Endothelial cell of umbilical vein (primary cell): ENCODE measurements around the gene PFDN1. TPM values are rescaled to one million over a fixed set of nuclear protein-coding genes. Genes with fewer than 3 reads are reported as not detected.

Experiments
- BruUV-seq: library from RNA; stranded (reverse); fragments of 400-500 nt; replicated peaks from 2 replicates; lab custom pipeline; 2021; lab: Mats Ljungman, UMichigan
- CTCF ChIA-PET: fragments of 300-600, 350-600 bp; sonication (Branson Sonifier 250); formaldehyde crosslinking; loops from one replicate; lab custom pipeline; 2021; ENCODE audit warnings: antibody characterized with exemption, inconsistent platforms; lab: Charles Lee
- POLR2A ChIA-PET: fragments of 300-600, 350-600 bp; sonication (Branson Sonifier 250); formaldehyde crosslinking; loops from one replicate; lab custom pipeline; 2021; ENCODE audit warnings: antibody characterized with exemption, inconsistent platforms; lab: Charles Lee
- DNase-seq: peaks from one replicate; pipeline ENCODE4 v3.0.0-alpha.2; 2011; ENCODE audit warnings: low read depth, low spot score
- FAIRE-seq: peaks from 2 replicates; lab custom pipeline; 2011; peaks lifted over from hg19 to GRCh38; lab: Jason Lieb, UNC
- H2AFZ ChIP-seq: 2 replicates; pipeline ENCODE4 v1.6.0; 2012; ENCODE audit warnings: low read depth, low read length, control low read depth, inconsistent platforms
- H3K27ac ChIP-seq: 2 replicates; pipeline ENCODE4 v1.5.1; 2011; ENCODE audit warnings: low read depth, mild to moderate bottlenecking, control low read depth, low read length, moderate library complexity; ENCODE audit not compliant: insufficient read depth
- H3K27me3 ChIP-seq, 2 experiments: 2 replicates each; pipeline versions ENCODE4 v1.6.0 to v1.6.1; 2011; ENCODE audit warnings: low read length in 2 of 2, mixed read lengths in 1 of 2; ENCODE audit not compliant: control insufficient read depth in 2 of 2, insufficient read depth in 2 of 2
- H3K36me3 ChIP-seq, 2 experiments: 2 replicates in 1 of 2; 3 replicates in 1 of 2; pipeline ENCODE4 v1.5.1; 2011; ENCODE audit warnings: low read length in 2 of 2, mild to moderate bottlenecking in 1 of 2, moderate library complexity in 1 of 2; ENCODE audit not compliant: control insufficient read depth in 2 of 2, insufficient read depth in 2 of 2; ENCODE audit errors: extremely low read depth in 1 of 2
- H3K4me1 ChIP-seq: 3 replicates; pipeline ENCODE4 v1.5.1; 2011; ENCODE audit warnings: mild to moderate bottlenecking, low read length; ENCODE audit not compliant: control insufficient read depth, insufficient read depth; ENCODE audit errors: extremely low read depth
- H3K4me2 ChIP-seq: 2 replicates; pipeline ENCODE4 v1.6.1; 2011; ENCODE audit warnings: low read length, control low read depth, mixed read lengths; ENCODE audit not compliant: insufficient read depth
- H3K4me3 ChIP-seq, 3 experiments: fragments of 200-600 bp in 1 of 3; sonication (generic), shearing (Covaris generic) in 1 of 3; replicated peaks in 1 of 3; 2 replicates each; pipeline ENCODE4 v1.5.1; 2011 to 2016; ENCODE audit warnings: control low read depth in 3 of 3, low read length in 3 of 3, mild to moderate bottlenecking in 2 of 3, inconsistent platforms in 1 of 3, low read depth in 1 of 3, moderate library complexity in 1 of 3; ENCODE audit not compliant: insufficient read depth in 1 of 3
- H3K79me2 ChIP-seq: 2 replicates; pipeline ENCODE4 v1.6.0; 2012; ENCODE audit warnings: low read length, inconsistent platforms; ENCODE audit not compliant: control insufficient read depth, insufficient read depth
- H3K9ac ChIP-seq: replicated peaks from 2 replicates; pipeline ENCODE3; 2011; ENCODE audit warnings: low read length, control low read depth; ENCODE audit not compliant: insufficient read depth; ENCODE audit errors: extremely low read depth
- H3K9me1 ChIP-seq: replicated peaks from 3 replicates; pipeline ENCODE4 v1.6.0; 2011; ENCODE audit warnings: mild to moderate bottlenecking, low read length; ENCODE audit not compliant: control insufficient read depth, insufficient read depth; ENCODE audit errors: extremely low read depth
- H3K9me3 ChIP-seq: replicated peaks from 2 replicates; pipeline ENCODE4 v1.5.1; 2012; ENCODE audit warnings: low read length, inconsistent platforms; ENCODE audit not compliant: control insufficient read depth, insufficient read depth
- H4K20me1 ChIP-seq: replicated peaks from 2 replicates; pipeline ENCODE3; 2011; ENCODE audit warnings: mild to moderate bottlenecking, low read length; ENCODE audit not compliant: control insufficient read depth, insufficient read depth; ENCODE audit errors: extremely low read depth
- CTCF ChIP-seq, 2 donors: IDR thresholded peaks; 1 replicate in 1 of 2; 2 replicates in 1 of 2; pipeline ENCODE4 v1.5.1; 2011; ENCODE audit warnings: low read length in 2 of 2, mild to moderate bottlenecking in 2 of 2, moderate library complexity in 2 of 2, control low read depth in 1 of 2, inconsistent platforms in 1 of 2, low read depth in 1 of 2; ENCODE audit not compliant: insufficient read depth in 1 of 2; ENCODE audit errors: extremely low read depth in 1 of 2
- EZH2 ChIP-seq: IDR thresholded peaks from 2 replicates; pipeline ENCODE4 v1.6.1; 2012; ENCODE audit warnings: borderline replicate concordance, low read depth, mild to moderate bottlenecking, moderate library complexity, low read length, inconsistent platforms; ENCODE audit not compliant: severe bottlenecking
- FOS ChIP-seq: IDR thresholded peaks from 2 replicates; pipeline ENCODE4 v1.6.1; 2011; ENCODE audit warnings: mild to moderate bottlenecking, low read length, moderate library complexity, borderline replicate concordance; ENCODE audit not compliant: insufficient read depth
- GATA2 ChIP-seq: IDR thresholded peaks from 2 replicates; pipeline ENCODE4 v1.7.0; 2011; ENCODE audit warnings: low read depth, mild to moderate bottlenecking, moderate library complexity, mixed read lengths, low read length; ENCODE audit not compliant: insufficient read length, insufficient read depth
- JUN ChIP-seq: IDR thresholded peaks from 2 replicates; pipeline ENCODE4 v1.6.1; 2011; ENCODE audit warnings: borderline replicate concordance, low read depth; ENCODE audit not compliant: insufficient read length, insufficient read depth
- MYC ChIP-seq: IDR thresholded peaks from one replicate; pipeline ENCODE4 v1.6.1; 2011; ENCODE audit warnings: mild to moderate bottlenecking, low read depth, low read length
- POLR2A ChIP-seq: IDR thresholded peaks from 2 replicates; pipeline ENCODE4 v1.6.1; 2012; ENCODE audit warnings: low read depth, mild to moderate bottlenecking, control low read depth, low read length
- POLR2AphosphoS5 ChIP-seq: IDR thresholded peaks from 2 replicates; pipeline ENCODE4 v1.6.1; 2012; ENCODE audit warnings: low read depth, mild to moderate bottlenecking, control low read depth, low read length, moderate library complexity; ENCODE audit not compliant: insufficient read depth
- dilution Hi-C: fragments of 300-500 bp; cut with MboI; formaldehyde crosslinking; loops from one replicate; pipeline ENCODE4 v1.15.0; 2019; ENCODE audit warnings: low sequenced_read_pairs; ENCODE audit not compliant: extremely low pct_ligation_motif_present
- intact Hi-C: fragments of 100-400 bp; cut with micrococcal nuclease; formaldehyde crosslinking; loops from one replicate; pipeline ENCODE4 v1.10.0; 2022
- polyA plus RNA-seq, 4 experiments: library from polyadenylated mRNA; depleted of rRNA in 3 of 4; stranded (reverse) in 3 of 4; unstranded in 1 of 4; fragments of >200 nt; gene quantifications; 2 replicates each; pipeline versions ENCODE4 v1.2.1 to v1.2.3, GENCODE V29; 2011 to 2012; ENCODE audit warnings: missing spikeins in 1 of 4
- total RNA-seq: library from RNA; stranded (reverse); gene quantifications from 2 replicates; pipeline ENCODE4 v1.2.3, GENCODE V29; 2021

Gene PFDN1
- total and polyA plus RNA-seq, 2 donors (not counting 3 experiments of a cell fraction or from before 2014, with no cell fraction given), result 107 to 158 TPM

- peaks cover 30% of the 10 kb centered on the region for H3K79me2 ChIP-seq
- DNase-seq, result no peak
- TF ChIP-seq GATA2, result no peak
- no peak for TF ChIP-seq MYC
- no peak for TF ChIP-seq FOS
- TF ChIP-seq POLR2A, result no peak
- no peak for TF ChIP-seq CTCF (IDR thresholded peaks at IDR 0.05; ENCODE audit: extremely low read depth in 1 of 2, insufficient read depth in 1 of 2, low read depth in 1 of 2, low read length in 2 of 2)
- TF ChIP-seq JUN, result no peak
- no peak for TF ChIP-seq EZH2
- no peak for TF ChIP-seq POLR2AphosphoS5
- H3K4me1 ChIP-seq, result peaks cover 14% of the 10 kb centered on the region
- FAIRE-seq, result no peak
- no peak overlapping the region for H2AFZ ChIP-seq
- H3K4me3 ChIP-seq, result no peak overlapping the region
- no peak overlapping the region for H3K9ac ChIP-seq
- dilution Hi-C loops (no loop called here), intact Hi-C loops (loop anchor here (1.0 kb wide), 2 partner anchors 7 to 42 kb away; partner anchors contain the start of gene HBEGF)
- ChIA-PET CTCF (interaction anchor here (0.8 to 2.9 kb wide), 7 partner anchors 9 to 64 kb away, joined by 3 to 21 read pairs (median 5); partner anchors contain the start of gene HBEGF), POLR2A (interaction anchor here (0.7 to 1.4 kb wide), 4 partner anchors 19 to 47 kb away, joined by 3 to 4 read pairs (median 4); partner anchors contain the start of gene HBEGF)
- no peak overlapping the region for H3K27ac ChIP-seq
- no TSS peak for BruUV-seq
- H3K9me3 ChIP-seq, result no peaks in the 10 kb centered on the region
- H3K4me2 ChIP-seq, result no peak overlapping the region
- H3K9me1 ChIP-seq, result no peaks in the 10 kb centered on the region
- no peaks in the 10 kb centered on the region for H3K27me3 ChIP-seq
- H4K20me1 ChIP-seq, result no peaks in the 10 kb centered on the region
- no peaks in the 10 kb centered on the region for H3K36me3 ChIP-seq
These were observed 1.1 kb upstream of the PFDN1 start for GRCh38 chr5:140303966-140304365.
